B cell (primary cell): ENCODE data around the gene SSUH2.

ENCODE experiments used
- CTCF ChIP-seq: fragments of 200-600 bp; IDR thresholded peaks from one replicate; pipeline ENCODE4 v1.8.0; 2022; ENCODE audit warnings: antibody characterized with exemption, mild to moderate bottlenecking
- EZH2 ChIP-seq: IDR thresholded peaks from 2 replicates; pipeline ENCODE4 v1.6.1; 2012; ENCODE audit warnings: borderline replicate concordance, low read depth, mild to moderate bottlenecking, moderate library complexity, low read length; ENCODE audit not compliant: insufficient read depth, poor library complexity, severe bottlenecking

GRCh38 chr3:8576436-8576835, 68.2 kb downstream of the SSUH2 start:
- no peak for TF ChIP-seq CTCF
- TF ChIP-seq EZH2: no peak
